DOHH2 (cell line): ENCODE measurements around the gene OSTN.

Source experiments
- H3F3A ChIP-seq: fragments of 200-600 bp; sonication (generic), shearing (Covaris generic); 2 replicates; pipeline ENCODE4 v1.6.0; 2016; ENCODE audit warnings: antibody characterized with exemption, mild to moderate bottlenecking; ENCODE audit not compliant: control insufficient read depth, insufficient read depth
- H3K27ac ChIP-seq: fragments of 200-600 bp; sonication (generic); 2 replicates; pipeline ENCODE4 v1.5.1; 2014; ENCODE audit warnings: low read depth, mild to moderate bottlenecking, low read length, moderate library complexity
- H3K27me3 ChIP-seq: fragments of 200-600 bp; sonication (generic); 2 replicates; pipeline ENCODE4 v1.6.1; 2014; ENCODE audit warnings: mild to moderate bottlenecking, low read length, mixed read lengths; ENCODE audit not compliant: control insufficient read depth
- H3K36me3 ChIP-seq: fragments of 200-600 bp; sonication (generic); 2 replicates; pipeline ENCODE4 v1.6.1; 2014; ENCODE audit warnings: mild to moderate bottlenecking, low read length, moderate library complexity, mixed read lengths; ENCODE audit not compliant: control insufficient read depth
- H3K4me1 ChIP-seq: fragments of 200-600 bp; sonication (generic); 2 replicates; pipeline ENCODE4 v1.6.1; 2014; ENCODE audit warnings: mild to moderate bottlenecking, low read length, mixed read lengths; ENCODE audit not compliant: control insufficient read depth
- H3K4me2 ChIP-seq: fragments of 200-600 bp; sonication (generic); 2 replicates; pipeline ENCODE4 v1.6.0; 2014; ENCODE audit warnings: mild to moderate bottlenecking, low read length, moderate library complexity
- H3K4me3 ChIP-seq: fragments of 200-600 bp; sonication (generic); 2 replicates; pipeline ENCODE4 v1.5.1; 2014; ENCODE audit warnings: mild to moderate bottlenecking, low read length, mixed read lengths
- H3K79me2 ChIP-seq: fragments of 200-600 bp; sonication (generic); 2 replicates; pipeline ENCODE4 v1.6.1; 2014; ENCODE audit warnings: mild to moderate bottlenecking, low read length, mixed read lengths; ENCODE audit not compliant: control insufficient read depth
- H3K9me2 ChIP-seq: fragments of 200-600 bp; sonication (generic); replicated peaks from 2 replicates; pipeline ENCODE4 v1.6.1; 2014; ENCODE audit warnings: mild to moderate bottlenecking, low read length, mixed read lengths; ENCODE audit not compliant: control insufficient read depth
- H3K9me3 ChIP-seq: fragments of 200-600 bp; sonication (generic); 2 replicates; pipeline ENCODE4 v1.6.1; 2014; ENCODE audit warnings: antibody characterized with exemption, low read length, mixed read lengths; ENCODE audit not compliant: control insufficient read depth, insufficient read depth
- H4K20me1 ChIP-seq: fragments of 200-600 bp; sonication (generic); 2 replicates; pipeline ENCODE4 v1.6.0; 2014; ENCODE audit warnings: low read depth, mild to moderate bottlenecking, antibody characterized with exemption, low read length, moderate library complexity; ENCODE audit not compliant: control insufficient read depth, insufficient read depth
- CTCF ChIP-seq: fragments of 200-600 bp; sonication (generic); IDR thresholded peaks from one replicate; pipeline ENCODE4 v1.5.1; 2014; ENCODE audit warnings: antibody characterized with exemption, mild to moderate bottlenecking, low read depth, low read length; ENCODE audit not compliant: poor library complexity, severe bottlenecking
- EZH2phosphoT487 ChIP-seq: fragments of 200-600 bp; sonication (generic); IDR thresholded peaks from 2 replicates; pipeline ENCODE4 v1.6.1; 2017; ENCODE audit warnings: borderline replicate concordance, mild to moderate bottlenecking, antibody characterized with exemption, low read length, moderate library complexity, mixed read lengths

The OSTN gene

GRCh38 chr3:191197761-191198306, 1.2 kb upstream of the OSTN start:
- Histone ChIP-seq H3K27ac (no peak overlapping the region), H3K4me2 (no peak overlapping the region; the same call in 1 of the 2 replicates), H3F3A (no peaks in the 10 kb centered on the region), H3K4me1 (peaks cover 18% of the 10 kb centered on the region), H3K27me3 (no peaks in the 10 kb centered on the region), H4K20me1 (no peaks in the 10 kb centered on the region), H3K4me3 (no peak overlapping the region), H3K9me3 (no peaks in the 10 kb centered on the region), H3K9me2 (no peaks in the 10 kb centered on the region), H3K79me2 (no peaks in the 10 kb centered on the region), H3K36me3 (no peaks in the 10 kb centered on the region)
- no peak for TF ChIP-seq CTCF
- TF ChIP-seq EZH2phosphoT487, result no peak

- Histone ChIP-seq H3K27ac (no peak overlapping the region), H3F3A (no peaks in the 10 kb centered on the region), H3K27me3 (no peaks in the 10 kb centered on the region), H3K4me2 (peak overlapping the region; percentile 47), H3K9me2 (no peaks in the 10 kb centered on the region), H3K4me1 (peaks cover 18% of the 10 kb centered on the region), H3K4me3 (peak overlapping the region; percentile 28; the same call in 1 of the 2 replicates), H4K20me1 (no peaks in the 10 kb centered on the region), H3K36me3 (no peaks in the 10 kb centered on the region), H3K9me3 (no peaks in the 10 kb centered on the region), H3K79me2 (no peaks in the 10 kb centered on the region)
- TF ChIP-seq CTCF (no peak), EZH2phosphoT487 (no peak)
Measured at GRCh38 chr3:191198480-191198879, 561 bp upstream of the OSTN start.

- H3K27ac ChIP-seq, result no peak overlapping the region
- H4K20me1 ChIP-seq, result no peaks in the 10 kb centered on the region
- no peaks in the 10 kb centered on the region for H3K9me3 ChIP-seq
- H3K4me2 ChIP-seq, result no peak overlapping the region
- no peaks in the 10 kb centered on the region for H3K9me2 ChIP-seq
- H3K27me3 ChIP-seq, result no peaks in the 10 kb centered on the region
- TF ChIP-seq EZH2phosphoT487 (no peak), CTCF (no peak)
- no peaks in the 10 kb centered on the region for H3K79me2 ChIP-seq
- no peaks in the 10 kb centered on the region for H3K4me1 ChIP-seq
- no peaks in the 10 kb centered on the region for H3F3A ChIP-seq
- H3K4me3 ChIP-seq, result no peak overlapping the region
- H3K36me3 ChIP-seq, result no peaks in the 10 kb centered on the region
Measured at GRCh38 chr3:191210032-191210431, 11.0 kb downstream of the OSTN start.
